ENCODE data around the gene BRD3OS.

BRD3OS gene

DNA sequence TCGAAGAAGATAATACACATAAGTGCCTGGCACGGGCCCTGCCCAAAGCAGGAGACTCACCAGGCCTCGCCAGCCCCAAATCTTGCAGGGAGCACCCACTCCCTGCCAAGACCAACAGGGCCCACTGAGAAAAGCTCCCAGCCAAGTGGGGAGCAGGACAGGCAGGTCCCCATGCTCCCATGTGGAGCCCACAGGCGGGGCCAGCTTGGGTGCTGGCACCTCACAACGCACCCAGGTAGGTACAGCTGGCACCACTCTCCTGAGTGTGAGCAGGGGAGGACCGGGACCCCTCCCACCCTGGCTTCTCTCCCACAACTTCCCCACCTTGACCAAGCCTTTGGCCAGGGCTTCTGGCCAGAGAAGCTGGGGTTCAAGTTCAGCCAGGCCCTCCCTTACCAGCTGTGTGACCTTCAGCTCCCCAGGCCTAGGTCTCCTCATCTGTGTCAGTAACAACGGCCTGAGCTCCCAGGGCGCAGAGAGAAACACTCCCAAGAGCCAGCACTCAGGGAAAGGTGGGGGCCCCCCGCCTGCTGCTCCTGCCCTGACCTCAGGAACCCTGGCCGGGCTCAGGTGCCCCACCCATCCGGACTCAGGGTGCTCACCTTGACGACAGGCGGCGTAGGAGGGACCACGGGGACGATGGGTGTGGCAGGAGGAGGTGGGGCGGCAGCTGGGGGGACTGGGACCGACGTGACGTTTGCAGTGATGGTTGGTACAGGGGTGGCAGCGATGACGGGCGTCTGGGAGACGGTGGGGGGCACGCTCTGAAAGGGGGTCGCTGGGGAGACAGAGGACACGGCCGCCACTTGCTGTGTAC is 24.7 kb downstream of the BRD3OS start:
- TF ChIP-seq, protein P1, sequence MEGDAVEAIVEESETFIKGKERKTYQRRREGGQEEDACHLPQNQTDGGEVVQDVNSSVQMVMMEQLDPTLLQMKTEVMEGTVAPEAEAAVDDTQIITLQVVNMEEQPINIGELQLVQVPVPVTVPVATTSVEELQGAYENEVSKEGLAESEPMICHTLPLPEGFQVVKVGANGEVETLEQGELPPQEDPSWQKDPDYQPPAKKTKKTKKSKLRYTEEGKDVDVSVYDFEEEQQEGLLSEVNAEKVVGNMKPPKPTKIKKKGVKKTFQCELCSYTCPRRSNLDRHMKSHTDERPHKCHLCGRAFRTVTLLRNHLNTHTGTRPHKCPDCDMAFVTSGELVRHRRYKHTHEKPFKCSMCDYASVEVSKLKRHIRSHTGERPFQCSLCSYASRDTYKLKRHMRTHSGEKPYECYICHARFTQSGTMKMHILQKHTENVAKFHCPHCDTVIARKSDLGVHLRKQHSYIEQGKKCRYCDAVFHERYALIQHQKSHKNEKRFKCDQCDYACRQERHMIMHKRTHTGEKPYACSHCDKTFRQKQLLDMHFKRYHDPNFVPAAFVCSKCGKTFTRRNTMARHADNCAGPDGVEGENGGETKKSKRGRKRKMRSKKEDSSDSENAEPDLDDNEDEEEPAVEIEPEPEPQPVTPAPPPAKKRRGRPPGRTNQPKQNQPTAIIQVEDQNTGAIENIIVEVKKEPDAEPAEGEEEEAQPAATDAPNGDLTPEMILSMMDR (IDR thresholded peaks at IDR 0.05; ENCODE audit: poor library complexity, severe bottlenecking): no peak
- Histone ChIP-seq H3K4me1 (ENCODE audit: insufficient read depth, poor library complexity, severe bottlenecking) (no peaks in the 10 kb centered on the region), H3K27me3 (ENCODE audit: insufficient read depth, poor library complexity, severe bottlenecking) (no peaks in the 10 kb centered on the region), H3K4me3 (ENCODE audit: severe bottlenecking) (no peak overlapping the region), H3K36me3 (ENCODE audit: low read depth) (peaks cover 59% of the 10 kb centered on the region), H3K9me3 (ENCODE audit: severe bottlenecking) (no peaks in the 10 kb centered on the region), H3K27ac (ENCODE audit: poor library complexity, severe bottlenecking) (no peak overlapping the region)
- ATAC-seq (ENCODE audit: low read depth): no peak
- DNase-seq (ENCODE audit: low spot score): no peak

DNA sequence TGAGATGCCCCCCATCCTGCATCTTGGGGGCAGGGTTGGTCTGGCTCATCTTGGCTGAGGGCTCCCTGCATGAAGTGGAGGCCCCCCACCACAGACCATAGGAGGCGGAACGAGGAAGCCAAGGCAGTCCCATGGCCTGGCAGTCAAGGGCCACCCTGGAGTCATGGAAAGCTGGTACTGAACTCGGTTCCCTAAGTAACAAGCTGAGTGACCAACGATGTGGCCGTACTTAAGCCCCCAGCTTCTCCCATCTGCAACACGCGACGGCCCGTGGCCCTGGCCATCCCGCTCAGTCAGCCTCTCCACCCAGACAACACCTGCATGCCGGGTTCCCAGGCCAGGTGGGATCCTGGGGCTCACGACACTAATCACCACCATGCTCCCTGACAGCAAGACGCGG is 25.4 kb downstream of the BRD3OS start:
- Histone ChIP-seq H3K36me3 (ENCODE audit: low read depth) (peaks cover 52% of the 10 kb centered on the region), H3K9me3 (ENCODE audit: severe bottlenecking) (no peaks in the 10 kb centered on the region), H3K4me1 (ENCODE audit: insufficient read depth, poor library complexity, severe bottlenecking) (peaks cover 3% of the 10 kb centered on the region), H3K27ac (ENCODE audit: poor library complexity, severe bottlenecking) (no peak overlapping the region), H3K27me3 (ENCODE audit: insufficient read depth, poor library complexity, severe bottlenecking) (no peaks in the 10 kb centered on the region), H3K4me3 (ENCODE audit: severe bottlenecking) (no peak overlapping the region)
- TF ChIP-seq, protein P1 (IDR thresholded peaks at IDR 0.05; ENCODE audit: poor library complexity, severe bottlenecking): no peak
- DNase-seq (ENCODE audit: low spot score): no peak
- no peak for ATAC-seq (ENCODE audit: low read depth)

DNA sequence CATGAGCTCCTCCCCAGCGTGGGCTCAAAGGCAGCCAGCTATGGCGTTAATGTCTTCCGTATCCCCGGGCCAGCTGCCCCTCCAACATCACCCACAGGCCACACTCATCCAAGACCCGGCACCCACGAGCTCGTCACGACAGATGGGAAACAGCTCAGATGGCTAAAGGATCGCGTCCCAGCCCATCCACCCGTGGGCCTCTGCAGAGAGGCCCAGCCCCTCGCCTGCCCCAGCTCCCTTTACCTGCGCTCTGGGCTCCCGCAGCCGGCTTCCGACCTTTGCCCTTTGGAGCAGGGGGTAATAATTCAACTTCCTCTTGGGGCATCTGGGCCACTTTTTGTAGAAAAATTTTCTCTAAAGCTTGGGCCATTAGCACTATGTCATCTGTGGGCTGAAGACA is 26.0 kb downstream of the BRD3OS start:
- Histone ChIP-seq H3K4me3 (ENCODE audit: severe bottlenecking) (no peak overlapping the region), H3K27me3 (ENCODE audit: insufficient read depth, poor library complexity, severe bottlenecking) (no peaks in the 10 kb centered on the region), H3K4me1 (ENCODE audit: insufficient read depth, poor library complexity, severe bottlenecking) (peaks cover 9% of the 10 kb centered on the region), H3K27ac (ENCODE audit: poor library complexity, severe bottlenecking) (no peak overlapping the region), H3K36me3 (ENCODE audit: low read depth) (peaks cover 48% of the 10 kb centered on the region), H3K9me3 (ENCODE audit: severe bottlenecking) (no peaks in the 10 kb centered on the region)
- no peak for ATAC-seq (ENCODE audit: low read depth)
- TF ChIP-seq, protein P1 (IDR thresholded peaks at IDR 0.05; ENCODE audit: poor library complexity, severe bottlenecking): no peak
- DNase-seq (ENCODE audit: low spot score): no peak

DNA sequence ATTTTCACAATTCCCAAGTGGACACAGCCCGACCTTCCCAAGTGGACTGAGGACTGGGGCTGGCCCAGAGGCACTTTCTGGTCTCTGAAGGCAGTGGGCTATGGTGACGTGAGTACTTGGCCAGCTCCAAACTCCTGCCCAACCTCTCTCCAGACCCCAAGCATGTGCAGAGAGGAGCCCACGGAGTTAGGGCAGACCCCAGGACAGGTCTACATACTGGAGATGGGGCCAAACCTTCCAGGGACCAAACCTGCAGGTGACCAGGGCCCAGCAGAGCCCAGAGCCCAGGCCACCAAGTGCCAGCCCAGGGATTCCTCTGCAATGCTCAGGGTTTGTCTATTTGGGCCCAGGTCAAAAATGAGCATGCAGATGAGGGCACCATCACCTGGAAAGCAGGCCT is 27.2 kb downstream of the BRD3OS start:
- no peak for ATAC-seq (ENCODE audit: low read depth)
- H3K27ac ChIP-seq (ENCODE audit: poor library complexity, severe bottlenecking): no peak overlapping the region
- peaks cover 42% of the 10 kb centered on the region for H3K36me3 ChIP-seq (ENCODE audit: low read depth)
- no peaks in the 10 kb centered on the region for H3K9me3 ChIP-seq (ENCODE audit: severe bottlenecking)
- no peaks in the 10 kb centered on the region for H3K27me3 ChIP-seq (ENCODE audit: insufficient read depth, poor library complexity, severe bottlenecking)
- TF ChIP-seq, protein P1 (IDR thresholded peaks at IDR 0.05; ENCODE audit: poor library complexity, severe bottlenecking): no peak
- no peak overlapping the region for H3K4me3 ChIP-seq (ENCODE audit: severe bottlenecking)
- H3K4me1 ChIP-seq (ENCODE audit: insufficient read depth, poor library complexity, severe bottlenecking): peaks cover 15% of the 10 kb centered on the region
- DNase-seq (ENCODE audit: low spot score): peak; percentile 28

DNA sequence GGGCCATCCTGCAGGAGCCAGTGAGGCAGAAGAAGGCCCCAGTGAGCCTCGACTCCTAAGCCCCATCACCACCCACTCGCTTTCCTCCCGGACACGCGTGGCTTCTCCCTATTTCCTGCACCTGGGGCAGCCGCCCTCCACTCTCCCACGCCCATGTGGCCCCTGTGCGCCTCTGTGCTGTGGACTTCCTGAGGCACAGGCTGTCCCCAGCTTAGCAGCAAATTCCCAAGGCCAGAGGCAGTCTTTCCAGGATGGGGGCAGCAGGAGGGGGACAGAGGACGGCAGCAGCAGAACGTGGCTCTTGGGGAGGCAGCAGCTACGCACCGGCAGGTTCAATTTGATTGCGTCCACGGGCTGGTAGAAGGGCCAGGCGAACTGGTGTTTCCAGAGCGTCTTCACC is 27.7 kb downstream of the BRD3OS start:
- ATAC-seq (ENCODE audit: low read depth): no peak
- peaks cover 15% of the 10 kb centered on the region for H3K4me1 ChIP-seq (ENCODE audit: insufficient read depth, poor library complexity, severe bottlenecking)
- H3K36me3 ChIP-seq (ENCODE audit: low read depth): peaks cover 38% of the 10 kb centered on the region
- no peaks in the 10 kb centered on the region for H3K27me3 ChIP-seq (ENCODE audit: insufficient read depth, poor library complexity, severe bottlenecking)
- DNase-seq (ENCODE audit: low spot score): peak; percentile 47
- no peaks in the 10 kb centered on the region for H3K9me3 ChIP-seq (ENCODE audit: severe bottlenecking)
- TF ChIP-seq, protein P1 (IDR thresholded peaks at IDR 0.05; ENCODE audit: poor library complexity, severe bottlenecking): no peak
- H3K27ac ChIP-seq (ENCODE audit: poor library complexity, severe bottlenecking): no peak overlapping the region
- H3K4me3 ChIP-seq (ENCODE audit: severe bottlenecking): no peak overlapping the region

Measured in RWPE2 (cell line).